GM19452 (cell line): ENCODE results near the gene NEURL3.

Experiments
- ATAC-seq: cut with Tn5 transposase; IDR thresholded peaks from one replicate; pipeline ENCODE4 v1.9.1; 2021; ENCODE audit not compliant: unreplicated experiment

NEURL3 gene

GRCh38 chr2:96540136-96540535 is 35.0 kb upstream of the NEURL3 start:
- no peak for ATAC-seq

GRCh38 chr2:96539215-96539920 is 34.2 kb upstream of the NEURL3 start:
- no peak for ATAC-seq

GRCh38 chr2:96538487-96539214 is 33.5 kb upstream of the NEURL3 start:
- ATAC-seq: no peak

- ATAC-seq: no peak
These were observed 32.8 kb upstream of the NEURL3 start for GRCh38 chr2:96537734-96538486.

GRCh38 chr2:96537066-96537733 is 32.0 kb upstream of the NEURL3 start:
- peak; percentile 47 for ATAC-seq

- ATAC-seq: peak; percentile 49
These were observed 31.4 kb upstream of the NEURL3 start, which contains the start of gene ARID5A for GRCh38 chr2:96536445-96537065. ARID5A (plus strand) TSS chr2:96536752; CDS start chr2:96536827, 75 bp downstream.

GRCh38 chr2:96535331-96535730 is 30.2 kb upstream of the NEURL3 start:
- no peak for ATAC-seq

GRCh38 chr2:96534701-96535181 is 29.6 kb upstream of the NEURL3 start:
- no peak for ATAC-seq

- no peak for ATAC-seq
These were observed 29.0 kb upstream of the NEURL3 start for GRCh38 chr2:96534141-96534540.

- no peak for ATAC-seq
These were observed 28.3 kb upstream of the NEURL3 start for GRCh38 chr2:96533292-96534073.

- ATAC-seq: no peak
These were observed 27.6 kb upstream of the NEURL3 start for GRCh38 chr2:96532641-96533291.

- ATAC-seq: peak; percentile 30
These were observed 26.8 kb upstream of the NEURL3 start for GRCh38 chr2:96531872-96532505.

GRCh38 chr2:96531366-96531765 is 26.2 kb upstream of the NEURL3 start:
- no peak for ATAC-seq

GRCh38 chr2:96530474-96531357 is 25.6 kb upstream of the NEURL3 start:
- ATAC-seq: no peak

- no peak for ATAC-seq
These were observed 24.9 kb upstream of the NEURL3 start for GRCh38 chr2:96530144-96530430.

GRCh38 chr2:96529376-96530143 is 24.4 kb upstream of the NEURL3 start:
- ATAC-seq: no peak

- ATAC-seq: no peak
These were observed 23.7 kb upstream of the NEURL3 start for GRCh38 chr2:96528700-96529375.
